GM12801 (cell line): Measurements from ENCODE around the gene WDR11.

Experiments
- CTCF ChIP-seq: IDR thresholded peaks from one replicate; pipeline ENCODE4 v1.5.1; 2011; ENCODE audit warnings: control low read depth; ENCODE audit not compliant: insufficient read length; ENCODE audit errors: extremely low read depth

Gene WDR11

DNA sequence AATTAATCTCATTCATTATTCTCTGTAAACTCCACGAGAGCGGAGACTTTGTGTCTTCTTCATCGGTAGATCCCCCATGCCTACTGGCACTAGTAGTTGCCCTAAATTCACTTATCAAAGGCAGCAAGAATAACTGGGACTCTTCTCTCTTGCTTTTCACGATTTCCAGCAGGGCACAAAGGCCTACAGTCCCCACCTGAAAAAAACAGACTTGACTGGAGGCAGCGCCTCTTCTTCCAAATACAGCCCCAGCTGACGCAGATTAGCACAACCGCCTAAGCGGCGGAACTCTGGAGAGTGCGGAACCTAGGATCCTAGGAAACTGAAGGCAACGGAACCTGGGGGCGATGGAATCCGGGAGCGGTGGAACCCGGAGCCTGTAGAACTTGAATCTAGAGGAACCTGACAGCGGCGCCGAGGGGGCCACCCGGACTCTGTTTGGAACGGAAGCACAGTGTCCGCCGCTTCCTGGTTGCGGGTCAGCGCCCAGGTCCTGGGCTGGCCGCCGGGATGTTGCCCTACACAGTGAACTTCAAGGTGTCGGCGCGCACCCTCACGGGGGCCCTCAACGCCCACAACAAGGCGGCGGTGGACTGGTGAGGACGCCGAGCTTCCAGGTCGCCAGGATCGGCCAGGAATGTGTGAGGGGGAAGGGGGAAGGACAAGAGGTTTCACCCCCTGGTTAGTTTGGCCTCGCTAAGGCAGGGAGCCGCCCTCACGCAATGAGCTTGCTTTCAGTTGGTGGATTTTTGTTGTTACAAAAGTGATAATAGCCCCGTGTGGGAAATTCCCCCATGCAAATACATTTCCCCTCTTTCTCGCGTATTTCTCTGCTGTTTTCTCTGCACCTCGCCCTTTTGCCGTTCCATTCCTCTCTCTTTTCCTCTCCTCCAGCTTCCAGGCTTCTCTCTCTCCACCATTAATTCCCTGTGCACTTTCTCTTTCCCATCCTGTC, at the start of gene WDR11:
WDR11 (plus strand) TSS at position 452 of the 955 bp plus-strand sequence; CDS start at position 511, 59 bp downstream.
- no peak for TF ChIP-seq CTCF

- no peak for TF ChIP-seq CTCF
These were observed 48.2 kb upstream of the WDR11 start for GRCh38 chr10:120802935-120803334.

DNA sequence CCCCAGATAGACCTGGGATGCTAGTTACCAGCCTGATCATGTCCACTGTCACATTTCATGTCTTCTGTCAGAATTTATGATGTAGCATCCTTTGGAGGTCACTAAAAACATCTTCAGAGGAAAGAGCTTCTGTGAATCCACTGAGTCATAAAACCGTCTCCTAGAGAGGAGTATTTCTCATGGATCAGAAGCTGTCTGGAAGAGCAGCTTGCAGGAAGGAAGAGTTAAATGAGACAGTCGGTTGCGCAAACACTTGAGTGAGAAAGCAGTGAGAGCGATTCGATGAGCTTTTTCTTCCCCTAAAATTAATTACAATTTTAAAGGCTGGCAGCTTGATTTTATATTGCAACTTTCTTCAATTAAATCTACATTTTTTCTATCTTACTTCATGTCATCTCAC, 47.2 kb upstream of the WDR11 start:
- TF ChIP-seq CTCF, result no peak

DNA sequence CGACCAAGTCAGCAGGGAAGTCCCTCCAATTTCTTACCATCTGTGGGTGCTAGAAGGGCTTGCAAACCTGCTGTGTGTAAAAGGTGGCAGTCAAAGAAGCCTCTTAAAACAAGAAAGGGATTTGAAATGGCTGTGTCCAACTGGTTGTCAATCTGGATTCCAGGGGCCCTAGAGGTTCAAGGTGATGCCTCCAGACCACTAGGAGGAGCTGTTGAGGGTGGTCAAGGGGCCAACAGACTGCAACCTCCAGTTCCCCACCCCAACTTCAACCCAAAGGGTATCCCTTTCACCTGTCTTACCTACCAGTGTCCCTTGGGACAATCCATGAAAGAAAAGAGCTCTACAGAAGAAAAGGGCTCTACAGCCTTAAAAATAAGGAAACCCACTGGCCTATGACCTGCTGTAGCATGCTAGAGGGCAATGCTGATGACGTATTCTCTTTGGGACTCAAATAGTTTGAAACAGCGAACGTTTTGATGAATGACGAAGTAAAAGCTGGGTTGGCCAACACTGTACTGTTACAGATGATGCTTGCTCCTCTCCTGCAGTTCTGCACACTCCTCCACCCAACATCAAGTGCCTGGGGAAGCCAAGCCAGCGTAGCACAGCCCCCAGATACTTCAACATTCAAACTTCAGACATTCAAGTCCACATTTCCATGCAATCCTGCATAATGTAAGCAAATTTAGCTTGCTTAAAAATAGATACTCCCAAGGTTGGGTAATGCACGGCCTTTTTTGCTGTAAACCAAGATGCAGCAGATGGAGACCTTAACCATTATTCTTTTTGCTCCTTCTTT, 45.9 kb upstream of the WDR11 start:
- no peak for TF ChIP-seq CTCF

DNA sequence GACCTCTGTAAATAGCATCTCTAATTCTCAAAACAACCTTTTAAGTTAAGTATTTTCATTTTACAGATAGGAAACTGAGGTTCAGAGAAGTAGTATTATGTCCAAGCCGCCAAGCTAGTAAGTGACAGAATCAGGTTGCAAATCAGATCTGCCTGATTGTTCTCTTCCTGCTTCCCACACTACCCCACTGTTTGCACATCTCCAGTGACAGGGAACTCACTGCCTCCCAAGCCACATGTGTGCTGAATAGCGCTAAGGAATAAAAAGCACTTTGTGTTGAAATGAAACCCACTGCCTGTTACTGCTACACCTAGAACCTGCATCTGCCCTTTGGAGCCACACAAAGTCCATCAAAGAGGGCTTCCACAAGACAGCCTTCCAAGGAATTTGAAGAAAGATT, 45.1 kb upstream of the WDR11 start:
- no peak for TF ChIP-seq CTCF

GRCh38 chr10:120810298-120810697, 40.9 kb upstream of the WDR11 start:
- no peak for TF ChIP-seq CTCF

DNA sequence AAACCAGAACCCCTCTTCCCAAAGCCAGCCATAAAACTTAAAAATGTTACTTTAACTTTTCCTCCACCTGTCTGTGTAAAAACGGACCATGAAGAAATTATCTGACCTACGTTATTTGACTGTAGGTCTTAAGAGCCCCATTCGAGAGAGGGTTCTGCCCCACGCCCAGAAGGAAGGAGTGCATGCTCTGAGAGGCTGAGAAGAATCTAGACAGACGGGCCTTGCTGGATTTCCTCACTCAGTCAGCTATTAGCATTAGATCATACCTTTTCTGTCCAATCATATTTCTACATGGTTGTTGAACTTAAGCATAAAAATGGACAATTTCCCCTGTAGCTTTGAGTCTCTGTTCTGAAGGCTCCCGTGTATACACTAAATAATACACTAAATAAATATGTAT, 38.1 kb upstream of the WDR11 start:
- TF ChIP-seq CTCF, result no peak
